SH-SY5Y (cell line): ENCODE data around the gene CFAP20DC.

Experiments
- GATA2 ChIP-seq: IDR thresholded peaks from 2 replicates; pipeline ENCODE4 v1.6.1; 2011; ENCODE audit warnings: mild to moderate bottlenecking, low read depth, low read length
- GATA3 ChIP-seq: IDR thresholded peaks from 2 replicates; pipeline ENCODE4 v1.6.1; 2011; ENCODE audit warnings: low read depth, mild to moderate bottlenecking, low read length, moderate library complexity

DNA sequence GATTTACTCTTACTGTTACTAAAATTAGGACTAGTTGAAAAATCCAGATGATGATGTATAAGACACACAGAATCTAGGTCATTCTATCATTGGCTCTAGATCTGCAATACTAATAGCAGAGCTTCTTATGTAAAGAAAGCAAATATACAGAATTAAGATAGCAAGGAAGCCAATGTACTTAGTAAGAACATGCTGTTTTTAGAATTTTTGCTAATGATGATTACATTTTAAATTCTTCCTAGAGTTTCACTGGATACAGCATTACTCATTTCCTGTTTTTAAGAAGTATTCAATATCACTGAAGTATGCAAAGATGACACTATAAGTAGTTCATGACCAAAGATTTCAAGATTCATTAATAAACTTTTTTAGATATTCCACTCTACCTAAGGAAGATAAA is 60.7 kb downstream of the CFAP20DC start:
- TF ChIP-seq GATA2 (no peak), GATA3 (no peak)
